ENCODE measurements around the gene PCLO. TPM values are rescaled to one million over a fixed set of nuclear protein-coding genes. Genes with fewer than 3 reads are reported as not detected.

The PCLO gene
- total and polyA plus RNA-seq, 3 experiments from 2014 or later: not detected

DNA sequence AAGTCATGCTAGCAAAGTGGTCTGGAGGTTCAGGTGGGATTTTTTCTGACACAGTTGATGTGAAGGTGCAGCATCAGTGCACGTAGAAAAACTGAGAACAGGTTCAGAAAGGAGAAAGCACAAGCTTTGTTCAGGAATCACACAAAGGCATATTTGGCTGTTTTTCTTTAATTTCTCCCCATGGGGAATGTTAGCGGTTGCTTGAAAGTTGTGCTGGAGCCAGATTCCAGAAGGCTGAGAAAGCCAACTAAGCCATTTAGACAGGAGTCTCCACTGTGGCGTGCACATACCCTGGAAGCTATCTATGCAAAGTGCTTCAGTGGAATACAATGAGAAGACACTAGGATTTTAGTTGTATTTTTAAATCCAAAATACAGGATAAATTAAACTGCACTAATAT lies 201.4 kb downstream of the PCLO start:
- no peak overlapping the region for H3K4me3 ChIP-seq (ENCODE audit: low read length)
- no peaks in the 10 kb centered on the region for H3K27me3 Mint-ChIP-seq
- no peaks in the 10 kb centered on the region for H3K4me1 Mint-ChIP-seq
- H3K4me1 ChIP-seq (ENCODE audit: insufficient read depth, low read length): no peaks in the 10 kb centered on the region
- DNase-seq: no peak
- no peak overlapping the region for H3K27ac ChIP-seq (ENCODE audit: low read depth, low read length)
- no peaks in the 10 kb centered on the region for H3K27me3 ChIP-seq (ENCODE audit: insufficient read depth, low read length, poor library complexity, severe bottlenecking)
- H3K4me3 Mint-ChIP-seq: no peak overlapping the region
- peaks cover 2 to 15% (median 5%) of the 10 kb centered on the region in 5 donors for H3K9me3 Mint-ChIP-seq
- ChIA-PET POLR2A (no interaction called here), CTCF (no interaction called here)
- no peaks in the 10 kb centered on the region for H3K36me3 Mint-ChIP-seq
- H3K27ac Mint-ChIP-seq: no peak overlapping the region
- H3K9me3 ChIP-seq (ENCODE audit: low read length): no peaks in the 10 kb centered on the region
- H3K36me3 ChIP-seq (ENCODE audit: insufficient read depth, low read length): no peaks in the 10 kb centered on the region

DNA sequence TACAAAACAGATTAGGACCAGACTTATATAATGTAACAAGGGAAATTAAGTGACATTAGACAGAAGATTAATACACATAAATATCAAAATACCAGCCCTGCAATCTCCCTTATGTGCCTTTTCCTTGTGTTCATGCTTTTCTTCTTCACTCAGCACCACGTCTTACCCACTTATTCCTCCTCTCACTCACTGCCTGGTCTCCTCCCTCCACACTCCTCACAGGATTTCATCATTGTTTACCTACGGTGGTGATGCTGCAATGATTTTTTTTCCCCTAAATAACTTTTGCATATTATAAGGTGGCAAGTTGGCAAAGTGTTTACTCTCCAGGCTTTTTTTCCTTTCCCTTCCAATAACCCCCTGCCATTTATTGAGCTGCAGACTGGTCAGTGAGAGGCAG lies 203.2 kb downstream of the PCLO start:
- CTCF ChIA-PET: no interaction called here
- no peaks in the 10 kb centered on the region for H3K36me3 ChIP-seq (ENCODE audit: insufficient read depth, low read length)
- no peak overlapping the region for H3K4me3 ChIP-seq (ENCODE audit: low read length)
- H3K27ac ChIP-seq (ENCODE audit: low read depth, low read length): no peak overlapping the region
- Mint-ChIP-seq H3K4me1 (no peaks in the 10 kb centered on the region), H3K36me3 (no peaks in the 10 kb centered on the region), H3K27me3 (no peaks in the 10 kb centered on the region), H3K9me3 (peaks cover 2 to 10% (median 5%) of the 10 kb centered on the region in 5 donors), H3K27ac (peak overlapping the region in 1 of 8 donors; percentile 4), H3K4me3 (no peak overlapping the region)
- POLR2A ChIA-PET: no interaction called here
- no peaks in the 10 kb centered on the region for H3K9me3 ChIP-seq (ENCODE audit: low read length)
- DNase-seq: no peak
- H3K27me3 ChIP-seq (ENCODE audit: insufficient read depth, low read length, poor library complexity, severe bottlenecking): no peaks in the 10 kb centered on the region
- H3K4me1 ChIP-seq (ENCODE audit: insufficient read depth, low read length): no peaks in the 10 kb centered on the region

DNA sequence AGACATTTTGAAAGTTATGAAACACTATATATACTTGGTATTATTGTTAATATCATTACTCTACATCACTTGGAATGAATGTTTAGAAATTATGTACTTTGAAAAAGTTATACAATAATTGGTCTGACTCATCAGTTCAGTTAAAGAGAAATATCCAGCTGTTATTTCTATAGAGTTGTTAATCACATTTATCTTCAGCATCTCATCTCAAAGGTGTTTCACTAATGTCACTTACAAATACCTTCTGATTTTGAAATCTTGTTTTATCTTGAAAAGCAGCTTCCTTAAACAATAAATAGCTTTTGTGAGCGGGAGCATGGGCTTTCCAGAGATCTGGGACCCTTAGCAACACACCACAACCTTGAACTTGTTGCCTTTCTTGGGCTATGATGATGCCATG lies 205.2 kb downstream of the PCLO start:
- Mint-ChIP-seq H3K9me3 (peaks cover 6 to 10% (median 9%) of the 10 kb centered on the region in 5 donors), H3K4me3 (no peak overlapping the region), H3K27me3 (no peaks in the 10 kb centered on the region), H3K4me1 (no peaks in the 10 kb centered on the region), H3K27ac (no peak overlapping the region), H3K36me3 (no peaks in the 10 kb centered on the region)
- no peaks in the 10 kb centered on the region for H3K4me1 ChIP-seq (ENCODE audit: insufficient read depth, low read length)
- ChIA-PET CTCF (no interaction called here), POLR2A (no interaction called here)
- H3K27ac ChIP-seq (ENCODE audit: low read depth, low read length): no peak overlapping the region
- H3K27me3 ChIP-seq (ENCODE audit: insufficient read depth, low read length, poor library complexity, severe bottlenecking): no peaks in the 10 kb centered on the region
- no peaks in the 10 kb centered on the region for H3K9me3 ChIP-seq (ENCODE audit: low read length)
- no peaks in the 10 kb centered on the region for H3K36me3 ChIP-seq (ENCODE audit: insufficient read depth, low read length)
- H3K4me3 ChIP-seq (ENCODE audit: low read length): no peak overlapping the region
- DNase-seq: no peak

DNA sequence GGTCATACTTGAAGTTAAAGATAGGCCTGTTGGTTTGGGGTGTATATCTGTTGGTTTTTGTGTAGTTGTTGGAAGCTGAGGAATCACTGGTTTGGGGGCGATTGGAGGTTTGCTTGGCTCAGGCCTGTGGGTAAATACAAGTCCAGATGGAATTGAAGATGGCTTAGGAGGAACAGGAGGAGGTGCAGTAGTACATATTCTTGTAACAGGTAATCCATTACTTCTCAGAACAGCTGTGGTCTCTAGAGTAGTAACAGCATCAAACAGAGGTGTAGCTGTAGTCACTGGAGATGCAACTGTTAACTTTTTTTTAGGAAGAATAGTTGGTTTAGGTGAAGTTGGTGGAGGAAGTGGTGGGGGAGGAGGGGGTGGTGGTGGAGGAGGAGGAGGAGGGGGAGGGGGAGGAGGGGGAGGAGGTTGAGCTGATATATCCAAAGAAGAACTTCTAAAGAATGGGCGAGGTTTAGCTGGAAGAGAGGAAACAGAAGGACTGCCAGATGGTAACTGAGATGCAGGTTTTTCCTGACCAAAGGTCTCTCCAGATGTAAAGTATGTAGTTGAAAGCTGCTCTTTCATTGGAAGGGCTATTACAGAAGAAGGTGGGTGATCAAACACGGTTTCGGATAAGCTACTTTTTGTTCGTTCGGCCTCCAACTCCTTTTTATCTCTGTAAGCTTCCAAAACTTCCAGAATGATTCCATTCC lies 209.2 kb downstream of the PCLO start:
- H3K4me1 Mint-ChIP-seq: no peaks in the 10 kb centered on the region
- H3K27ac Mint-ChIP-seq: no peak overlapping the region
- no peaks in the 10 kb centered on the region for H3K27me3 Mint-ChIP-seq
- peaks cover 4 to 17% (median 6%) of the 10 kb centered on the region in 5 donors for H3K9me3 Mint-ChIP-seq
- no peaks in the 10 kb centered on the region for H3K36me3 Mint-ChIP-seq
- Histone ChIP-seq H3K9me3 (ENCODE audit: low read length) (no peaks in the 10 kb centered on the region), H3K4me1 (ENCODE audit: insufficient read depth, low read length) (no peaks in the 10 kb centered on the region), H3K36me3 (ENCODE audit: insufficient read depth, low read length) (no peaks in the 10 kb centered on the region), H3K27me3 (ENCODE audit: insufficient read depth, low read length, poor library complexity, severe bottlenecking) (no peaks in the 10 kb centered on the region), H3K27ac (ENCODE audit: low read depth, low read length) (no peak overlapping the region), H3K4me3 (ENCODE audit: low read length) (no peak overlapping the region)
- ChIA-PET CTCF (no interaction called here), POLR2A (no interaction called here)
- H3K4me3 Mint-ChIP-seq: no peak overlapping the region
- no peak for DNase-seq

DNA sequence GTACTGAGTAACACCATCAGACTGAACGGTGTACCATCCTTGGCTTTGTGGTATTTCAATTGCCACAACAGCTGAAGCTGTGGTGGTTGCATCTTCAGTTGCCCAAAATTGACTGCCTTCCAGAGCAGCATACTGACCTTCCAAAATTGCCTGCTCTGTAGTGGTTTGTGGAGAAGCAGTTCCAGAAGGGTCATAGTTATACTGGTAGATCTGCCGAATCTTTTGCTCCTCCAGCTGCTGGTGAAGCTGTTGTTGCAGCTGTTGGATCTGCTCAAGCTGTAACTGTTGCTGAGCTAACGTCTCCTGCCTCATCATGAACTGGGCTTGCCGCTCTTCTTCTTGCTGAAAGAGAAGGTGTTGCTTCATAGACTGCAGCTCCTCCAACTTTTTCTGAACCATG lies 212.2 kb downstream of the PCLO start:
- Mint-ChIP-seq H3K27me3 (no peaks in the 10 kb centered on the region), H3K9me3 (peaks cover 4 to 19% (median 11%) of the 10 kb centered on the region in 5 donors), H3K36me3 (no peaks in the 10 kb centered on the region), H3K4me1 (no peaks in the 10 kb centered on the region), H3K4me3 (no peak overlapping the region), H3K27ac (no peak overlapping the region)
- H3K4me3 ChIP-seq (ENCODE audit: low read length): no peak overlapping the region
- ChIA-PET CTCF (no interaction called here), POLR2A (no interaction called here)
- no peak for DNase-seq
- H3K9me3 ChIP-seq (ENCODE audit: low read length): no peaks in the 10 kb centered on the region
- no peak overlapping the region for H3K27ac ChIP-seq (ENCODE audit: low read depth, low read length)
- H3K36me3 ChIP-seq (ENCODE audit: insufficient read depth, low read length): no peaks in the 10 kb centered on the region
- no peaks in the 10 kb centered on the region for H3K27me3 ChIP-seq (ENCODE audit: insufficient read depth, low read length, poor library complexity, severe bottlenecking)
- H3K4me1 ChIP-seq (ENCODE audit: insufficient read depth, low read length): no peaks in the 10 kb centered on the region

DNA sequence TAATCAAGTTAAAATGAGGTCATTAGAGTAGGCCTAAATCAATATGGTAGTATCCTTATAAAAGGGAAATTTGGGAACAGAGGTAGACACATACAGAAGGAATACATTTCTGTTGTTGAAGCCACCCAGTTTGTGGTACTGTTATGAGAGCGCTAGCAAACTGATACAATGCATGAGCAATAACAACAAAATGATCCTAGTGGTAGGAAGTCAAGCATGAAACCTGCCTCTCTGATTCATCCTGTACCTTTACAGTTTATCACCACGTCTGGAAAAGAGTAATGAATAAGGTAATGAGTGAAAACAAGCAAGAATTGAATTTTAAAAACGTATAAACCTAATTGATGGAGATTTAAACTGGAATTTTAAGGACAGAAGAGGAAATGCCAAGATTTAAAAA lies 217.2 kb downstream of the PCLO start:
- Mint-ChIP-seq H3K9me3 (peaks cover 2 to 14% (median 11%) of the 10 kb centered on the region in 5 donors), H3K4me3 (no peak overlapping the region), H3K27ac (no peak overlapping the region), H3K27me3 (no peaks in the 10 kb centered on the region), H3K36me3 (no peaks in the 10 kb centered on the region), H3K4me1 (no peaks in the 10 kb centered on the region)
- ChIA-PET CTCF (no interaction called here), POLR2A (no interaction called here)
- H3K9me3 ChIP-seq (ENCODE audit: low read length): no peaks in the 10 kb centered on the region
- no peaks in the 10 kb centered on the region for H3K36me3 ChIP-seq (ENCODE audit: insufficient read depth, low read length)
- no peak overlapping the region for H3K27ac ChIP-seq (ENCODE audit: low read depth, low read length)
- no peaks in the 10 kb centered on the region for H3K4me1 ChIP-seq (ENCODE audit: insufficient read depth, low read length)
- H3K27me3 ChIP-seq (ENCODE audit: insufficient read depth, low read length, poor library complexity, severe bottlenecking): no peaks in the 10 kb centered on the region
- no peak overlapping the region for H3K4me3 ChIP-seq (ENCODE audit: low read length)
- no peak for DNase-seq

DNA sequence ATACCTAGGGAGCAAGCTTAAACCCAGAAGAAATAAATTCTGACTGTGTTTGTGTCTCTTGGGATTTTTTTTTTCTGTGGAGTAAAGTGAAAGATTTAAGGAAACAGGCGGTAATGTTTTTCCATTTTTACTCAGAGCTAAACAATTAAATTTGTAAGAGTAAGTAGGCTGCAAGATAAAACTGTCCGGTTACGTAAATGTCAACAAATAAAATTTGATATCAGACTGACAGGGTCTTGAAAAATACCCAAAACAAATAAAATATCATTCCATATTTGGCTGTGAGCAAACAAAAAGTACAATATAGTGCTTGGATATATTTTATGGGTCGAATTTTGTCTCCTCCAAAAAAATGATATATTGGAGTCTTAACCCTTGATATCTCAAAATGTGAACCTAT lies 217.6 kb downstream of the PCLO start:
- ChIA-PET POLR2A (no interaction called here), CTCF (no interaction called here)
- H3K9me3 ChIP-seq (ENCODE audit: low read length): no peaks in the 10 kb centered on the region
- Mint-ChIP-seq H3K27me3 (no peaks in the 10 kb centered on the region), H3K27ac (no peak overlapping the region), H3K4me3 (no peak overlapping the region), H3K4me1 (no peaks in the 10 kb centered on the region), H3K9me3 (peaks cover 3 to 17% (median 11%) of the 10 kb centered on the region in 5 donors), H3K36me3 (no peaks in the 10 kb centered on the region)
- no peak for DNase-seq
- no peaks in the 10 kb centered on the region for H3K36me3 ChIP-seq (ENCODE audit: insufficient read depth, low read length)
- H3K4me1 ChIP-seq (ENCODE audit: insufficient read depth, low read length): no peaks in the 10 kb centered on the region
- no peak overlapping the region for H3K4me3 ChIP-seq (ENCODE audit: low read length)
- H3K27ac ChIP-seq (ENCODE audit: low read depth, low read length): no peak overlapping the region
- no peaks in the 10 kb centered on the region for H3K27me3 ChIP-seq (ENCODE audit: insufficient read depth, low read length, poor library complexity, severe bottlenecking)

DNA sequence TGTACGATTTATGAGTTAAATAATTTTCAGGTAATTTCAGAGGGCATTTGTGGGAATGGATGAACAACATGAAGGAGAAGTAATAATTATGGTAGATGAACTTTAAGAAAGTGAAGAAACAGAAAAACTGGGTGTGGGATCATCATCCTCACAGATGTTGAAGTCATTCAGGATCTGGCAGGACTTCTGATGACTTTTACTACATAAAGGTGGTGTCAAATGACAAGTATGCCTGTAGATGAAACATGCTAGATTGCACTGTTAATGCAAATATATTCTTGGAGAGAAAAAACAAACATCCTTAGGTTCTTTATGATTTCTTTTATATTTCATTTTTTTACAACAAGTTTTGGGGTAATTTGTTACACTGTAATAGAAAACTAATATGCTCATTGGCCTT lies 230.2 kb downstream of the PCLO start:
- H3K36me3 Mint-ChIP-seq: no peaks in the 10 kb centered on the region
- POLR2A ChIA-PET: no interaction called here

DNA sequence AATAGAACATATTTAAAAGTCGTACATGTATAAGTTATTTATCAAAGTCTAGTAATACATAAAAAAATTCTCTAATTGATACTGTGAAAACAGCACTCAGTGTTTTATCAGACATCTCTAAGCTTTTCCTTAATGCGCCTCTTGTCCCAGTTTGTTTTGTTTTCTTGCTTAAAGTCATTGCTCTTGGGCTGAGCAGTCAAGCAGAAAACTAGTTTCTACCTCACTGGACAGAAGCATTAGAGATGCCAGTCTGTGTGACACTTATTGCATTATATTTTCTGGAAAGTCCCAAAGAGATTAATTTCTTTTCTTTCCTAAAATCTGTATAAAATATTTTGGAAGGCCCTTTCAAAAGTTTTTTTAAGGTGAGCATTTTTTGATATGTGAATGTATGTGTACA lies 236.2 kb downstream of the PCLO start:
- Mint-ChIP-seq H3K4me1 (no peaks in the 10 kb centered on the region), H3K4me3 (no peak overlapping the region), H3K9me3 (peaks cover 0 to 21% (median 5%) of the 10 kb centered on the region in 5 donors), H3K36me3 (no peaks in the 10 kb centered on the region), H3K27ac (no peak overlapping the region), H3K27me3 (no peaks in the 10 kb centered on the region)
- ChIA-PET POLR2A (no interaction called here), CTCF (no interaction called here)
- Histone ChIP-seq H3K4me1 (ENCODE audit: insufficient read depth, low read length) (no peaks in the 10 kb centered on the region), H3K27me3 (ENCODE audit: insufficient read depth, low read length, poor library complexity, severe bottlenecking) (no peaks in the 10 kb centered on the region), H3K9me3 (ENCODE audit: low read length) (no peaks in the 10 kb centered on the region), H3K27ac (ENCODE audit: low read depth, low read length) (no peak overlapping the region), H3K36me3 (ENCODE audit: insufficient read depth, low read length) (no peaks in the 10 kb centered on the region), H3K4me3 (ENCODE audit: low read length) (no peak overlapping the region)
- no peak for DNase-seq

More for the DNA sequence above, 230.2 kb downstream of the PCLO start:
- no peak overlapping the region for H3K27ac Mint-ChIP-seq
- DNase-seq: no peak
- no peak overlapping the region for H3K27ac ChIP-seq (ENCODE audit: low read depth, low read length)
- H3K27me3 ChIP-seq (ENCODE audit: insufficient read depth, low read length, poor library complexity, severe bottlenecking): no peaks in the 10 kb centered on the region
- H3K27me3 Mint-ChIP-seq: no peaks in the 10 kb centered on the region
- H3K4me3 Mint-ChIP-seq: no peak overlapping the region
- H3K36me3 ChIP-seq (ENCODE audit: insufficient read depth, low read length): no peaks in the 10 kb centered on the region
- H3K9me3 Mint-ChIP-seq: peaks cover 2 to 27% (median 8%) of the 10 kb centered on the region in 5 donors
- H3K4me1 Mint-ChIP-seq: no peaks in the 10 kb centered on the region
- CTCF ChIA-PET: no interaction called here
- H3K4me1 ChIP-seq (ENCODE audit: insufficient read depth, low read length): no peaks in the 10 kb centered on the region
- no peaks in the 10 kb centered on the region for H3K9me3 ChIP-seq (ENCODE audit: low read length)
- H3K4me3 ChIP-seq (ENCODE audit: low read length): no peak overlapping the region
